Fibroblast of pulmonary artery (primary cell): ENCODE results near the gene PRDM7.

Experiments
- DNase-seq: peaks from one replicate; pipeline ENCODE4 v3.0.0-alpha.2; 2010; ENCODE audit warnings: low read depth
- H3K4me3 ChIP-seq: replicated peaks from 2 replicates; pipeline ENCODE4 v1.5.1; 2011; ENCODE audit warnings: low read depth, mild to moderate bottlenecking, control low read depth, low read length, moderate library complexity
- CTCF ChIP-seq: IDR thresholded peaks from 2 replicates; pipeline ENCODE4 v1.5.1; 2011; ENCODE audit warnings: mild to moderate bottlenecking, control low read depth, low read length, inconsistent platforms; ENCODE audit errors: missing control alignments

Gene PRDM7

GRCh38 chr16:90044111-90044551 is 33.0 kb downstream of the PRDM7 start:
- no peak for TF ChIP-seq CTCF
- DNase-seq, result no peak
- no peak overlapping the region for H3K4me3 ChIP-seq

GRCh38 chr16:90043526-90043925 is 33.6 kb downstream of the PRDM7 start:
- DNase-seq, result no peak
- TF ChIP-seq CTCF, result no peak
- no peak overlapping the region for H3K4me3 ChIP-seq

- TF ChIP-seq CTCF, result no peak
- no peak overlapping the region for H3K4me3 ChIP-seq
- DNase-seq, result no peak
Measured at GRCh38 chr16:90042946-90043514, 34.1 kb downstream of the PRDM7 start.

GRCh38 chr16:90041896-90042473 is 35.1 kb downstream of the PRDM7 start:
- H3K4me3 ChIP-seq, result no peak overlapping the region
- TF ChIP-seq CTCF, result no peak

GRCh38 chr16:90040152-90041023 is 36.7 kb downstream of the PRDM7 start:
- no peak for DNase-seq
- no peak for TF ChIP-seq CTCF
- no peak overlapping the region for H3K4me3 ChIP-seq

More at GRCh38 chr16:90041896-90042473, 35.1 kb downstream of the PRDM7 start:
- no peak for DNase-seq

GRCh38 chr16:90037276-90037675 is 39.9 kb downstream of the PRDM7 start:
- no peak for TF ChIP-seq CTCF

More at GRCh38 chr16:90037276-90037675, 39.9 kb downstream of the PRDM7 start:
- no peak overlapping the region for H3K4me3 ChIP-seq
- no peak for DNase-seq
